ENCODE measurements around the gene NUBP2. TPM values are rescaled to one million over a fixed set of nuclear protein-coding genes. Genes with fewer than 3 reads are reported as not detected.
A peak's percentile ranks its signal among the peaks of the same experiment; 100 is the strongest.

Gene NUBP2
- total and polyA plus RNA-seq, 2 donors (not counting 3 experiments of a cell fraction or from before 2014, with no cell fraction given) = 55.0 to 69.6 TPM

- H3K4me1 ChIP-seq (ENCODE audit: control insufficient read depth, extremely low read depth, insufficient read depth, low read length) = peaks cover 14% of the 10 kb centered on the region
- TF ChIP-seq MYC (IDR thresholded peaks at IDR 0.05; ENCODE audit: low read depth, low read length) = no peak
- no peak for TF ChIP-seq MAX (IDR thresholded peaks at IDR 0.05; ENCODE audit: insufficient read depth, insufficient read length)
- TF ChIP-seq POLR2A (IDR thresholded peaks at IDR 0.05; ENCODE audit: low read depth, low read length) = no peak
- TF ChIP-seq GATA2 (IDR thresholded peaks at IDR 0.05; ENCODE audit: insufficient read depth, insufficient read length, low read depth, low read length) = no peak
- no peak for TF ChIP-seq JUN (IDR thresholded peaks at IDR 0.05; ENCODE audit: borderline replicate concordance, insufficient read depth, insufficient read length, low read depth)
- TF ChIP-seq POLR2AphosphoS5 (IDR thresholded peaks at IDR 0.05; ENCODE audit: insufficient read depth, low read depth, low read length) = no peak
- TF ChIP-seq CTCF (IDR thresholded peaks at IDR 0.05; ENCODE audit: extremely low read depth in 1 of 2, insufficient read depth in 1 of 2, low read depth in 1 of 2, low read length in 2 of 2) = no peak
- TF ChIP-seq FOS (IDR thresholded peaks at IDR 0.05; ENCODE audit: borderline replicate concordance, insufficient read depth, low read length) = no peak
- no peak for TF ChIP-seq EZH2 (IDR thresholded peaks at IDR 0.05; ENCODE audit: borderline replicate concordance, low read depth, low read length, severe bottlenecking)
- no peak for DNase-seq (ENCODE audit: low read depth, low spot score)
- H2AFZ ChIP-seq (ENCODE audit: low read depth, low read length) = no peak overlapping the region
- CTCF ChIA-PET = interaction anchor here (0.6 to 1.7 kb wide), 4 partner anchors 7 to 73 kb away, joined by 3 to 9 read pairs (median 4); partner anchors contain the start of genes EME2 and MRPS34
- H3K27ac ChIP-seq (ENCODE audit: insufficient read depth, low read depth, low read length) = no peak overlapping the region
- H3K9me3 ChIP-seq (replicated peaks; ENCODE audit: control insufficient read depth, insufficient read depth, low read length) = no peaks in the 10 kb centered on the region
- FAIRE-seq = no peak
- H3K27me3 ChIP-seq (ENCODE audit: control insufficient read depth in 2 of 2, insufficient read depth in 2 of 2, low read length in 2 of 2) = no peaks in the 10 kb centered on the region
- peak overlapping the region; percentile 77 for H3K9ac ChIP-seq (replicated peaks; ENCODE audit: extremely low read depth, insufficient read depth, low read length)
- no peaks in the 10 kb centered on the region for H4K20me1 ChIP-seq (replicated peaks; ENCODE audit: control insufficient read depth, extremely low read depth, insufficient read depth, low read length)
- intact Hi-C loops (cut with micrococcal nuclease) = loop anchor here (5.0 to 10.0 kb wide), 2 partner anchors 359 to 476 kb away; partner anchors contain the start of genes UBE2I and UQCC4
- H3K4me3 ChIP-seq (replicated peaks in 1 of 3; ENCODE audit: insufficient read depth in 1 of 3, low read depth in 1 of 3, low read length in 3 of 3) = peak overlapping the region in 2 of 3 experiments; percentile 70 to 75
- peak overlapping the region; percentile 58 for H3K4me2 ChIP-seq (ENCODE audit: insufficient read depth, low read length)
- POLR2A ChIA-PET = interaction anchor here (1.2 kb wide), 1 partner anchor 361 kb away, joined by 3 read pairs; the partner anchor contains the start of gene UQCC4
- no peaks in the 10 kb centered on the region for H3K9me1 ChIP-seq (replicated peaks; ENCODE audit: control insufficient read depth, extremely low read depth, insufficient read depth, low read length)
- peaks cover 25% of the 10 kb centered on the region for H3K79me2 ChIP-seq (ENCODE audit: control insufficient read depth, insufficient read depth, low read length)
- no TSS peak for BruUV-seq (replicated peaks)
- dilution Hi-C loops (cut with MboI; ENCODE audit: extremely low pct_ligation_motif_present, low sequenced_read_pairs) = no loop called here
- H3K36me3 ChIP-seq (ENCODE audit: control insufficient read depth in 2 of 2, extremely low read depth in 1 of 2, insufficient read depth in 2 of 2, low read length in 2 of 2) = peaks cover 0 to 38% of the 10 kb centered on the region in 2 experiments
These were observed 1.5 kb upstream of the NUBP2 start for GRCh38 chr16:1781254-1781653.
